IMR-90 (cell line): ENCODE results near the gene CENPX. TPM values are rescaled to one million over a fixed set of nuclear protein-coding genes. Genes with fewer than 3 reads are reported as not detected.

Experiments used
- ATAC-seq: fragments of 200-7000 bp; cut with Tn5 transposase; 2 replicates; pipeline ENCODE4 v1.9.1; 2020; ENCODE audit warnings: low read depth, mild to moderate bottlenecking, moderate library complexity
- BruUV-seq: library from RNA; stranded (reverse); fragments of 400-500 nt; replicated peaks from 2 replicates; lab custom pipeline; 2021; lab: Mats Ljungman, UMichigan
- CTCF ChIA-PET: fragments of 300-600 bp; formaldehyde crosslinking; extraction: SDS; loops from one replicate; lab custom pipeline; 2021; ENCODE audit warnings: antibody characterized with exemption; lab: Yijun Ruan, JAX
- POLR2A ChIA-PET: fragments of 300-600 bp; sonication (Branson Sonifier 250); formaldehyde crosslinking; loops from one replicate; lab custom pipeline; 2022; ENCODE audit warnings: antibody characterized with exemption; ENCODE audit not compliant: unreplicated experiment; lab: Charles Lee
- DNase-seq: peaks from one replicate; pipeline ENCODE4 v3.0.0; 2013
- H2AFZ ChIP-seq: replicated peaks from 2 replicates; pipeline ENCODE3; 2013; ENCODE audit warnings: low read length, mild to moderate bottlenecking; ENCODE audit not compliant: poor library complexity
- H2AK5ac ChIP-seq: 2 replicates; pipeline ENCODE4 v1.6.1; 2013; ENCODE audit warnings: low read depth, low read length, inconsistent platforms
- H2AK9ac ChIP-seq: replicated peaks from 2 replicates; pipeline ENCODE3; 2013; ENCODE audit warnings: mild to moderate bottlenecking, low read depth, low read length, moderate library complexity; ENCODE audit not compliant: poor library complexity
- H2BK120ac ChIP-seq: 2 replicates; pipeline ENCODE4 v1.6.1; 2013; ENCODE audit warnings: low read depth, low read length, inconsistent platforms
- H2BK15ac ChIP-seq: 3 replicates; pipeline ENCODE4 v1.6.1; 2013; ENCODE audit warnings: low read depth, low read length, inconsistent platforms
- H2BK20ac ChIP-seq: 2 replicates; pipeline ENCODE4 v1.6.1; 2013; ENCODE audit warnings: low read depth, mild to moderate bottlenecking, inconsistent platforms, low read length, moderate library complexity
- H2BK5ac ChIP-seq: 2 replicates; pipeline ENCODE4 v1.6.1; 2013; ENCODE audit warnings: mild to moderate bottlenecking, low read depth, low read length, inconsistent platforms; ENCODE audit not compliant: poor library complexity, severe bottlenecking
- H3K14ac ChIP-seq: replicated peaks from 2 replicates; pipeline ENCODE4 v1.6.1; 2013; ENCODE audit warnings: low read depth, low read length, inconsistent platforms
- H3K18ac ChIP-seq: 2 replicates; pipeline ENCODE4 v1.6.1; 2013; ENCODE audit warnings: low read depth, low read length, control low read depth
- H3K23ac ChIP-seq: 2 replicates; pipeline ENCODE4 v1.6.1; 2013; ENCODE audit warnings: low read depth, low read length, inconsistent platforms
- H3K27ac ChIP-seq: 2 replicates; pipeline ENCODE4 v1.5.1; 2013; ENCODE audit warnings: mild to moderate bottlenecking, control low read depth, low read length; ENCODE audit not compliant: insufficient read depth
- H3K27me3 ChIP-seq: 2 replicates; pipeline ENCODE4 v1.6.1; 2013; ENCODE audit warnings: low read length; ENCODE audit not compliant: control insufficient read depth, insufficient read depth
- H3K36me3 ChIP-seq: 2 replicates; pipeline ENCODE4 v1.6.1; 2013; ENCODE audit warnings: low read length, mixed read lengths; ENCODE audit not compliant: control insufficient read depth, insufficient read depth
- H3K4ac ChIP-seq: 2 replicates; pipeline ENCODE4 v1.6.1; 2013; ENCODE audit warnings: low read depth, low read length, inconsistent platforms
- H3K4me1 ChIP-seq: 2 replicates; pipeline ENCODE4 v1.6.1; 2013; ENCODE audit warnings: low read length, mixed read lengths; ENCODE audit not compliant: control insufficient read depth, insufficient read depth
- H3K4me2 ChIP-seq: 2 replicates; pipeline ENCODE4 v1.6.1; 2013; ENCODE audit warnings: low read depth, mild to moderate bottlenecking, control low read depth, low read length, moderate library complexity
- H3K4me3 ChIP-seq: 2 replicates; pipeline ENCODE4 v1.5.1; 2013; ENCODE audit warnings: low read depth, mild to moderate bottlenecking, control low read depth, low read length, moderate library complexity; ENCODE audit not compliant: insufficient read depth
- H3K56ac ChIP-seq: 2 replicates; pipeline ENCODE4 v1.6.1; 2013; ENCODE audit warnings: low read length, inconsistent platforms; ENCODE audit not compliant: insufficient read depth; ENCODE audit errors: extremely low read depth
- H3K79me1 ChIP-seq, 2 experiments: 2 replicates each; pipeline ENCODE4 v1.6.1; 2013; ENCODE audit warnings: low read length in 2 of 2, inconsistent platforms in 1 of 2, low read depth in 1 of 2
- H3K9ac ChIP-seq: 2 replicates; pipeline ENCODE4 v1.6.1; 2013; ENCODE audit warnings: low read depth, low read length, control low read depth
- H3K9me1 ChIP-seq: 2 replicates; pipeline ENCODE4 v1.6.1; 2013; ENCODE audit warnings: low read length, inconsistent platforms; ENCODE audit not compliant: insufficient read depth
- H3K9me3 ChIP-seq: 2 replicates; pipeline ENCODE4 v1.6.1; 2013; ENCODE audit warnings: low read length; ENCODE audit not compliant: control insufficient read depth, insufficient read depth
- H4K20me1 ChIP-seq: 2 replicates; pipeline ENCODE4 v1.6.1; 2013; ENCODE audit warnings: low read length, inconsistent platforms; ENCODE audit not compliant: insufficient read depth
- H4K5ac ChIP-seq: 2 replicates; pipeline ENCODE4 v1.6.1; 2013; ENCODE audit warnings: mild to moderate bottlenecking, low read depth, low read length, control low read depth
- H4K8ac ChIP-seq, 2 experiments: 2 replicates each; pipeline ENCODE4 v1.6.1; 2013; ENCODE audit warnings: low read depth in 2 of 2, low read length in 2 of 2, control low read depth in 1 of 2, inconsistent platforms in 1 of 2
- H4K91ac ChIP-seq: 2 replicates; pipeline ENCODE4 v1.6.1; 2013; ENCODE audit warnings: low read depth, low read length, inconsistent platforms; ENCODE audit not compliant: insufficient read depth
- BHLHE40 ChIP-seq: fragments of 150-350 bp; IDR thresholded peaks from 2 replicates; pipeline ENCODE4 v1.6.1; 2016; ENCODE audit warnings: mild to moderate bottlenecking, low read depth, low read length
- CEBPB ChIP-seq: IDR thresholded peaks from 2 replicates; pipeline ENCODE4 v1.6.1; 2012; ENCODE audit warnings: low read depth, low read length, improper control_type of control experiment
- FOS ChIP-seq: fragments of 150-350 bp; IDR thresholded peaks from 2 replicates; pipeline ENCODE4 v1.6.1; 2016; ENCODE audit warnings: low read depth, low read length
- MAFK ChIP-seq: IDR thresholded peaks from 2 replicates; pipeline ENCODE4 v1.6.1; 2012; ENCODE audit warnings: low read depth, low read length, improper control_type of control experiment
- MAZ ChIP-seq: IDR thresholded peaks from 2 replicates; pipeline ENCODE4 v1.6.1; 2012; ENCODE audit warnings: low read depth, mild to moderate bottlenecking, low read length, improper control_type of control experiment, moderate library complexity, borderline replicate concordance
- MXI1 ChIP-seq: IDR thresholded peaks from 2 replicates; pipeline ENCODE4 v1.6.1; 2012; ENCODE audit warnings: low read depth, mild to moderate bottlenecking, low read length, moderate library complexity, borderline replicate concordance
- POLR2A ChIP-seq: IDR thresholded peaks from 2 replicates; pipeline ENCODE4 v1.6.1; 2012; ENCODE audit warnings: mild to moderate bottlenecking, low read depth, low read length
- RAD21 ChIP-seq: IDR thresholded peaks from 2 replicates; pipeline ENCODE4 v1.6.1; 2012; ENCODE audit warnings: low read length, improper control_type of control experiment
- RCOR1 ChIP-seq: IDR thresholded peaks from 2 replicates; pipeline ENCODE4 v1.6.1; 2012; ENCODE audit warnings: mild to moderate bottlenecking, low read length, improper control_type of control experiment; ENCODE audit not compliant: insufficient replicate concordance
- RFX5 ChIP-seq: IDR thresholded peaks from 2 replicates; pipeline ENCODE4 v1.8.0; 2012; ENCODE audit warnings: low read depth, mild to moderate bottlenecking, low read length, moderate library complexity
- WGBS, 2 experiments: methylation state at CpG; one replicate each; pipeline versions ENCODE4 v1.1.5 to v1.1.7; 2013; ENCODE audit warnings: missing lambda C conversion rate in 2 of 2; ENCODE audit not compliant: insufficient read length in 1 of 2; ENCODE audit errors: extremely low coverage in 2 of 2; 5-methylcytosine and 5-hydroxymethylcytosine counted together
- dilution Hi-C: fragments of 300-500 bp; cut with HindIII; formaldehyde crosslinking; loops from one replicate; pipeline ENCODE4 v1.14.3; 2018; ENCODE audit warnings: low sequenced_read_pairs; ENCODE audit not compliant: unreplicated experiment
- in situ Hi-C: fragments of 300-500 bp; cut with MboI; formaldehyde crosslinking; loops from 3 replicates; pipeline ENCODE4 v1.14.3; 2019; ENCODE audit warnings: low sequenced_read_pairs, inconsistent platforms, mixed read lengths
- intact Hi-C: fragments of 100-400 bp; cut with micrococcal nuclease; formaldehyde crosslinking; loops from 2 replicates; pipeline ENCODE4 v1.10.0; 2022
- polyA plus RNA-seq, 3 experiments: library from polyadenylated mRNA; depleted of rRNA; stranded (reverse); fragments of >200 nt; gene quantifications; 2 replicates each; pipeline ENCODE4 v1.2.3, GENCODE V29; 2012; ENCODE audit warnings: low replicate concordance in 1 of 3
- total RNA-seq: library from RNA; depleted of rRNA; stranded (reverse); fragments of >200 nt; gene quantifications from 2 replicates; pipeline ENCODE4 v1.2.3, GENCODE V29; 2012
- TF ChIP-seq, protein P1 (sequence below): conservative IDR thresholded peaks from 2 replicates; pipeline ENCODE4 v1.5.1; 2012; ENCODE audit warnings: mild to moderate bottlenecking, low read depth, low read length, improper control_type of control experiment
- TF ChIP-seq, protein P2 (sequence below): fragments of 150-350 bp; IDR thresholded peaks from 2 replicates; pipeline ENCODE4 v1.6.1; 2017; ENCODE audit warnings: mild to moderate bottlenecking, antibody characterized with exemption, low read length, low read depth
- TF ChIP-seq, protein P3 (sequence below): fragments of 150-350 bp; IDR thresholded peaks from 2 replicates; pipeline ENCODE4 v1.6.1; 2016; ENCODE audit warnings: low read depth, mild to moderate bottlenecking, low read length, moderate library complexity, borderline replicate concordance

Gene CENPX
- total and polyA plus RNA-seq, 2 of the 4 experiments (the other 2 are of a cell fraction) = 44.8 to 86.8 TPM

DNA sequence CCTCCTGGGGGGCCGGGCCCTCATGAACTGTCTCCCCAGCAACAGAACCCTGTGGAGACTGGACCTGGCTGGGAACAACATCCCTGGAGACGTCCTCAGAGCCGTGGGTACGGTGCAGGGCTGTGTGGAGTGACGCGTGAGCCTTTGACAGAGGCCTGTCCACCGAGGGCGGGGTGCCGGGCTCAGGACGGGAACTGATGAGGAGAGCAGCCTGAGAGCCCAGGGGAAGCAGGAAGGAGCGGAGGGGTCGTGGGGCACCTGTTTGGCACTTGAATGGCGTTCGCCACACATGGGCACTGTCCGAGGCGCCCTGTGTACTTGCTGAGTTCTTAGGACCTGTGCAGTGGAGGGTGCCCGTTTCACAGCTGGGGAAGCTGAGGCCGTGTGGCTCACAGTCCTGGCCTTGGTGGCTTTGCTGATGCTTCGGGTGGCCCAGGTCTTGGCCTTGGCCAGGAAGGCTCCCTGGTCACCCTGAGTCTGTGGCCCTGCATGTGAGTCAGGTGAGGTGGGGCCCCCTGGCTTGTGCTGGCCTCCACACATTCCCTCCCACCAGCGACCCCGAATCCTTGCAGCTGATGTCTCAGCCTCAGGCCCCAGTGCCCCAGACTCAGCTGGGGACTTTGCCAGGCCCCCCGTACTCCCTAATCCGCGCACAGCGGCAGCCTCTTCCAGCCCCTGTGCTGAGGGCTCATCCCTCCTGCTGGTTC, 2.9 kb upstream of the CENPX start:
- peaks cover 17% of the 10 kb centered on the region for H4K20me1 ChIP-seq
- in situ Hi-C loops (no loop called here), intact Hi-C loops (no loop called here), dilution Hi-C loops (no loop called here)
- peaks cover 12 to 32% of the 10 kb centered on the region in 2 experiments for H3K79me1 ChIP-seq
- DNase-seq (no peak), ATAC-seq (no peak)
- H2BK120ac ChIP-seq = no peak overlapping the region
- H3K9me3 ChIP-seq = no peaks in the 10 kb centered on the region
- no peak overlapping the region for H2BK5ac ChIP-seq
- peaks cover 13% of the 10 kb centered on the region for H3K4me1 ChIP-seq
- no TSS peak for BruUV-seq
- H3K9me1 ChIP-seq = no peaks in the 10 kb centered on the region
- no peak overlapping the region for H4K8ac ChIP-seq
- no peak overlapping the region for H3K4me3 ChIP-seq
- no peak overlapping the region for H3K18ac ChIP-seq
- H4K91ac ChIP-seq = no peak overlapping the region
- H3K9ac ChIP-seq = no peak overlapping the region
- H3K27ac ChIP-seq = no peak overlapping the region
- CTCF ChIA-PET = no interaction called here
- H3K23ac ChIP-seq = no peak overlapping the region
- no peak overlapping the region for H2AFZ ChIP-seq
- H2AK5ac ChIP-seq = no peak overlapping the region
- no peak overlapping the region for H3K14ac ChIP-seq
- H4K5ac ChIP-seq = no peak overlapping the region
- no peak overlapping the region for H3K56ac ChIP-seq
- TF ChIP-seq RFX5 = no peak
- no peak for TF ChIP-seq MXI1
- TF ChIP-seq FOS = no peak
- TF ChIP-seq RAD21 = no peak
- no peak for TF ChIP-seq CEBPB
- TF ChIP-seq, protein P1, sequence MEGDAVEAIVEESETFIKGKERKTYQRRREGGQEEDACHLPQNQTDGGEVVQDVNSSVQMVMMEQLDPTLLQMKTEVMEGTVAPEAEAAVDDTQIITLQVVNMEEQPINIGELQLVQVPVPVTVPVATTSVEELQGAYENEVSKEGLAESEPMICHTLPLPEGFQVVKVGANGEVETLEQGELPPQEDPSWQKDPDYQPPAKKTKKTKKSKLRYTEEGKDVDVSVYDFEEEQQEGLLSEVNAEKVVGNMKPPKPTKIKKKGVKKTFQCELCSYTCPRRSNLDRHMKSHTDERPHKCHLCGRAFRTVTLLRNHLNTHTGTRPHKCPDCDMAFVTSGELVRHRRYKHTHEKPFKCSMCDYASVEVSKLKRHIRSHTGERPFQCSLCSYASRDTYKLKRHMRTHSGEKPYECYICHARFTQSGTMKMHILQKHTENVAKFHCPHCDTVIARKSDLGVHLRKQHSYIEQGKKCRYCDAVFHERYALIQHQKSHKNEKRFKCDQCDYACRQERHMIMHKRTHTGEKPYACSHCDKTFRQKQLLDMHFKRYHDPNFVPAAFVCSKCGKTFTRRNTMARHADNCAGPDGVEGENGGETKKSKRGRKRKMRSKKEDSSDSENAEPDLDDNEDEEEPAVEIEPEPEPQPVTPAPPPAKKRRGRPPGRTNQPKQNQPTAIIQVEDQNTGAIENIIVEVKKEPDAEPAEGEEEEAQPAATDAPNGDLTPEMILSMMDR = no peak
- TF ChIP-seq, protein P2, sequence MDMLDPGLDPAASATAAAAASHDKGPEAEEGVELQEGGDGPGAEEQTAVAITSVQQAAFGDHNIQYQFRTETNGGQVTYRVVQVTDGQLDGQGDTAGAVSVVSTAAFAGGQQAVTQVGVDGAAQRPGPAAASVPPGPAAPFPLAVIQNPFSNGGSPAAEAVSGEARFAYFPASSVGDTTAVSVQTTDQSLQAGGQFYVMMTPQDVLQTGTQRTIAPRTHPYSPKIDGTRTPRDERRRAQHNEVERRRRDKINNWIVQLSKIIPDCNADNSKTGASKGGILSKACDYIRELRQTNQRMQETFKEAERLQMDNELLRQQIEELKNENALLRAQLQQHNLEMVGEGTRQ = no peak
- no peak for TF ChIP-seq MAFK
- no peak for TF ChIP-seq MAZ
- no peak for TF ChIP-seq POLR2A
- TF ChIP-seq RCOR1 = no peak
- TF ChIP-seq, protein P3, sequence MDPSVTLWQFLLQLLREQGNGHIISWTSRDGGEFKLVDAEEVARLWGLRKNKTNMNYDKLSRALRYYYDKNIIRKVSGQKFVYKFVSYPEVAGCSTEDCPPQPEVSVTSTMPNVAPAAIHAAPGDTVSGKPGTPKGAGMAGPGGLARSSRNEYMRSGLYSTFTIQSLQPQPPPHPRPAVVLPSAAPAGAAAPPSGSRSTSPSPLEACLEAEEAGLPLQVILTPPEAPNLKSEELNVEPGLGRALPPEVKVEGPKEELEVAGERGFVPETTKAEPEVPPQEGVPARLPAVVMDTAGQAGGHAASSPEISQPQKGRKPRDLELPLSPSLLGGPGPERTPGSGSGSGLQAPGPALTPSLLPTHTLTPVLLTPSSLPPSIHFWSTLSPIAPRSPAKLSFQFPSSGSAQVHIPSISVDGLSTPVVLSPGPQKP = no peak
- TF ChIP-seq BHLHE40 = no peak
- H3K27me3 ChIP-seq = no peaks in the 10 kb centered on the region
- H2BK20ac ChIP-seq = no peak overlapping the region
- POLR2A ChIA-PET = no interaction called here
- H3K36me3 ChIP-seq = peaks cover 2% of the 10 kb centered on the region
- H3K4me2 ChIP-seq = no peak overlapping the region
- no peak overlapping the region for H2BK15ac ChIP-seq
- no peak overlapping the region for H3K4ac ChIP-seq
- 96% methylated on average over 19 of the region's 25 CpGs; no CpG with 5 or more reads in 1 of the 2 experiments for WGBS, 2 experiments
- no peak overlapping the region for H2AK9ac ChIP-seq
